ENCODE data around the gene CDC42EP4.

DNA sequence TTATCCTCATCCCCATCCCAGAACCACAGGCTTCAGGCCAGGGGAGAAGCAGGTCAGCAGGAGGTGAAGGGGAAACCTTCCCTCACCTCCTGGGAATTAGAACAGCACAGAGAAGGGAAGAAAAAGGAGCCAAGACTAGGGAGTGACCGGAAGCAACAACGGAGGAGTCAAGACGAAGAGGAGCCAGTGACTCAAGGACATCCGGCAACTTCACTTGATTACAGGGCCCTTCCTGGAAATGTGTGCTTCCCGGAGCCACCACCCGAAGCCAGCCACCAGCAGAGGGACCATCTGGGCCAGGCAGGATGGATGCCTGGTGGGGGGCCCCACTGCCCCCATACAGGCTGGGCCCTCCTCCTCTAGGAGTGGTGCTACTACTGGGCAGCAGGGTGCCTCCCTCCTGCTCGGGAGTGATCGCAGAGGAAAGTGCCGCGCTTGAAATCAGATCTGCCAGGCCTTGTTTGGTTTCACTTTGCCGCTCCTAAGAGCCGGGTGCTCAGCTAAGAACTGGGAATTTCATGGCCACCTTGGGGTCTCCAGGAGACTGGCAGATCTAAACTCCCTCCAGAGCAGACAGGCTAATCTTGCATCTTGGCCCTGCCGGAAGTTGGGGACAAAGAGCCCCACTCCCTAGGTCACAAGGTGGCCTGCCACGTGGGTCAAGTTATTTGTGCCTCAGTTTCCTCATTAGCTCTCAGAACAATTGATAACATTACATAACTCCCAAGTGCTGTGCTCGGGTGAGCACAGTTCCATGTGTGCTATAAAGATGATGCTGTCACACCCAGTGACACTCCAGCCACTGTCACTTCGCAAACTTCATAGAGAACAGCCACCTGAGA, 6.6 kb downstream of the CDC42EP4 start:
- TF ChIP-seq, protein P1, sequence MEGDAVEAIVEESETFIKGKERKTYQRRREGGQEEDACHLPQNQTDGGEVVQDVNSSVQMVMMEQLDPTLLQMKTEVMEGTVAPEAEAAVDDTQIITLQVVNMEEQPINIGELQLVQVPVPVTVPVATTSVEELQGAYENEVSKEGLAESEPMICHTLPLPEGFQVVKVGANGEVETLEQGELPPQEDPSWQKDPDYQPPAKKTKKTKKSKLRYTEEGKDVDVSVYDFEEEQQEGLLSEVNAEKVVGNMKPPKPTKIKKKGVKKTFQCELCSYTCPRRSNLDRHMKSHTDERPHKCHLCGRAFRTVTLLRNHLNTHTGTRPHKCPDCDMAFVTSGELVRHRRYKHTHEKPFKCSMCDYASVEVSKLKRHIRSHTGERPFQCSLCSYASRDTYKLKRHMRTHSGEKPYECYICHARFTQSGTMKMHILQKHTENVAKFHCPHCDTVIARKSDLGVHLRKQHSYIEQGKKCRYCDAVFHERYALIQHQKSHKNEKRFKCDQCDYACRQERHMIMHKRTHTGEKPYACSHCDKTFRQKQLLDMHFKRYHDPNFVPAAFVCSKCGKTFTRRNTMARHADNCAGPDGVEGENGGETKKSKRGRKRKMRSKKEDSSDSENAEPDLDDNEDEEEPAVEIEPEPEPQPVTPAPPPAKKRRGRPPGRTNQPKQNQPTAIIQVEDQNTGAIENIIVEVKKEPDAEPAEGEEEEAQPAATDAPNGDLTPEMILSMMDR (conservative IDR thresholded peaks at IDR 0.05 in 1 of 2, IDR thresholded peaks at IDR 0.05 in 1 of 2; ENCODE audit: low read depth in 1 of 2, low read length in 2 of 2): peak; percentile 32 to 37
- no peak for TF ChIP-seq EZH2 (IDR thresholded peaks at IDR 0.05; ENCODE audit: low read length, missing control alignments)

Measured in fibroblast of lung (primary cell).